ENCODE data around the gene PHF24.
"Not testable (repeated sequence)": the region's sequence is repeated elsewhere in the genome, so short reads cannot be mapped to it uniquely, and the experiment has no call there.

Gene PHF24

DNA sequence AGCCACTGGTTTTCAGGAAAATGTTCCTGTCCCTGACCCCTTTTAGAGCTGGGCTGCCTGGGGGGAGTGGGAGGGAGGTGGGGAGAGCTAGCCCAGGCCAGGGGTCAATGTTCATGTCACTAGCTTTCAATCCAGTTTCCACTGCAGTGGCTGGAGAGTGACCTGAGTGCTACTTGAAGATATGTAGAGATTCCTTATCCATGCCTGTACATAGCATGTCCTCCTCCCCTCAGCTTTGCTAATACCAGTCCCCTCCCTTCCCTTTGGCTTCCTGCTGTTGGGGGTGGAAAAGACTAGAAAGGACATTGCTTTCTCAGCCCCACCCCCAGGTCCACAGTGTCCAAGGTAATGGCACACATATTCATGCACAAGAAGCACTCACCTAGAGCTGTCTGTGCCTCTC is 39.3 kb downstream of the PHF24 start:
- DNase-seq = no peak
- Histone ChIP-seq H3K9me3 (ENCODE audit: control insufficient read depth, low read length) (no peaks in the 10 kb centered on the region), H3K27ac (ENCODE audit: insufficient read depth, low read length, poor library complexity, severe bottlenecking) (no peak overlapping the region), H3K27me3 (replicated peaks; ENCODE audit: control insufficient read depth, insufficient read depth, low read length, poor library complexity, severe bottlenecking) (no peaks in the 10 kb centered on the region), H3K4me3 (ENCODE audit: insufficient read depth, low read depth, low read length, poor library complexity, severe bottlenecking) (no peak overlapping the region), H3K36me3 (ENCODE audit: control insufficient read depth, insufficient read depth, low read length) (no peaks in the 10 kb centered on the region), H3K4me1 (ENCODE audit: control insufficient read depth, insufficient read depth, low read length, poor library complexity, severe bottlenecking) (no peaks in the 10 kb centered on the region)

DNA sequence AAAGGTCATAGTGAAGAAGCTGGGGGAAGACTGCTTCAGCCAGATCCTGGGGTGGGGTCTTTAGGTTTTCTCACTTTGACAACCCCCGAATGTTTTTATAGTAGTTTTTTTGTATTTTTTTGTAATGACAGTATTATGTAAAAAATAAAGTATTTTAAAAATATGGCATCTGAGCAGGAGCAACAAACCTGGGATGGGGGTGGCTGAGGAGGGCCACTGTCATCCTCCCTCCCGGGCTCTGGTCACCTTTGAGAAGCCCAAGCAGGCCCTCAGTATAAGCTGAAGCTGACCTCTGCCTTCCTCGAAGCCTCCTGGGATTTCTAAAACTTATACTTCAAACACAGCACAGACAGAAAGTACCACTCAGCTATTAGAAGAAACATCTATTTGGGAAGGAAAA is 40.2 kb downstream of the PHF24 start:
- H3K27me3 ChIP-seq (replicated peaks; ENCODE audit: control insufficient read depth, insufficient read depth, low read length, poor library complexity, severe bottlenecking) = no peaks in the 10 kb centered on the region
- H3K27ac ChIP-seq (ENCODE audit: insufficient read depth, low read length, poor library complexity, severe bottlenecking) = no peak overlapping the region
- no peak overlapping the region for H3K4me3 ChIP-seq (ENCODE audit: insufficient read depth, low read depth, low read length, poor library complexity, severe bottlenecking)
- no peaks in the 10 kb centered on the region for H3K4me1 ChIP-seq (ENCODE audit: control insufficient read depth, insufficient read depth, low read length, poor library complexity, severe bottlenecking)
- H3K36me3 ChIP-seq (ENCODE audit: control insufficient read depth, insufficient read depth, low read length) = no peaks in the 10 kb centered on the region
- DNase-seq = no peak
- no peaks in the 10 kb centered on the region for H3K9me3 ChIP-seq (ENCODE audit: control insufficient read depth, low read length)

DNA sequence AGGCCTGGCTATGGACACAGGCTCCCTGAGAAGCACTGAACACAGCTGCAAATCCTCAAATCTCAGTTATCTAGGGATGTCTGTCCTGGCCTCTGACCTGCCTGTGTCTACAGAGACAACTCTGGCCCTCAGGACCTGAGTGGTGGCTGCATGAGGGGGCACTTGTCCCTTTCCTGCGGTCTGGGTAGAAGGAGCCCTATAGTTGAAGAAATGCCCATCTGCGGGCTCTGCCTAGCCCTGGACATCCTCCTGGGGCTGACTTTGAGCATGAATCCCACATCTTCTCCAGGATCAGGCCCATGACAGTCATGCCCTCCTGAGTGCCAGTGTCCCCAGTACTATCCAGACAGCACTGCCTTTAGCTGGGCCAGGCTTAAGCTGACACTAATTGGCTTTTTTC is 41.5 kb downstream of the PHF24 start:
- Histone ChIP-seq H3K27me3 (replicated peaks; ENCODE audit: control insufficient read depth, insufficient read depth, low read length, poor library complexity, severe bottlenecking) (no peaks in the 10 kb centered on the region), H3K27ac (ENCODE audit: insufficient read depth, low read length, poor library complexity, severe bottlenecking) (no peak overlapping the region), H3K4me1 (ENCODE audit: control insufficient read depth, insufficient read depth, low read length, poor library complexity, severe bottlenecking) (no peaks in the 10 kb centered on the region), H3K36me3 (ENCODE audit: control insufficient read depth, insufficient read depth, low read length) (no peaks in the 10 kb centered on the region), H3K4me3 (ENCODE audit: insufficient read depth, low read depth, low read length, poor library complexity, severe bottlenecking) (no peak overlapping the region), H3K9me3 (ENCODE audit: control insufficient read depth, low read length) (no peaks in the 10 kb centered on the region)
- no peak for DNase-seq

DNA sequence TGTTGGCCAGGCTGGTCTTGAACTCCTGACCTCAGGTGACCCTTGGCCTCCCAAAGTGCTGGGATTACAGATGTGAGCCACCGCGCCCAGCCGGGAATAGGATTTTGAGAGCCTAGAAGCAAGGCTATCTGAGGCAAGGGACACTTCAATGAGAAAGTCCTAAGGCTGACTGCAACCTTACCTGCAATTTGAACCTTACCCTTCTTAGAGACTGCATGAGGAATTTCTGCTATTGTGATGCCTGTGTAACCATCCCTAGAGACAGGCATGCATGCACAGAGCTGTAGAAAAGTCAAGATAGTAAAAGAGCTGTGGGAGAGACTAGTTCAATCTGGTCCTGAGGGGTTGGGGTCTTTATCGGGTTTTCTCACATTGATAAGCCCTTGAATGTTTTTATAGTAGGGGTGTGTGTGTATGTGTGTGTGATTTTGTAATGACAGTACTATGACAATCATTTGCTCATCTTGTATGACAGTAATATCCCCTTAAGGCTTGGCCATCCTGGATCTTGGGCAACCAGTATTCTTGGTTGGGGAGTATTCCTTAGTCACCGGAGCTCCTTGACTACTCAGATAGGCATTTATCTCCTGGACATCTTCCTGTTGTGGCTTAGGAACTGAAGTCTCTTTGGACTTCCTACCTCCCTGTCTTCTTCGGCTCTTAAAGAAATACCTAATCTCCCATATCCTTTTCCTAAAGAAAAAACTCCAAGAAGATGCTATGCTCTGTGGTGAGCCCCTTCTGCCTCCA is 42.6 kb downstream of the PHF24 start:
- Histone ChIP-seq H3K9me3 (ENCODE audit: control insufficient read depth, low read length) (no peaks in the 10 kb centered on the region), H3K36me3 (ENCODE audit: control insufficient read depth, insufficient read depth, low read length) (no peaks in the 10 kb centered on the region), H3K4me1 (ENCODE audit: control insufficient read depth, insufficient read depth, low read length, poor library complexity, severe bottlenecking) (no peaks in the 10 kb centered on the region), H3K27me3 (replicated peaks; ENCODE audit: control insufficient read depth, insufficient read depth, low read length, poor library complexity, severe bottlenecking) (no peaks in the 10 kb centered on the region), H3K4me3 (ENCODE audit: insufficient read depth, low read depth, low read length, poor library complexity, severe bottlenecking) (no peak overlapping the region), H3K27ac (ENCODE audit: insufficient read depth, low read length, poor library complexity, severe bottlenecking) (no peak overlapping the region)
- DNase-seq = no peak

DNA sequence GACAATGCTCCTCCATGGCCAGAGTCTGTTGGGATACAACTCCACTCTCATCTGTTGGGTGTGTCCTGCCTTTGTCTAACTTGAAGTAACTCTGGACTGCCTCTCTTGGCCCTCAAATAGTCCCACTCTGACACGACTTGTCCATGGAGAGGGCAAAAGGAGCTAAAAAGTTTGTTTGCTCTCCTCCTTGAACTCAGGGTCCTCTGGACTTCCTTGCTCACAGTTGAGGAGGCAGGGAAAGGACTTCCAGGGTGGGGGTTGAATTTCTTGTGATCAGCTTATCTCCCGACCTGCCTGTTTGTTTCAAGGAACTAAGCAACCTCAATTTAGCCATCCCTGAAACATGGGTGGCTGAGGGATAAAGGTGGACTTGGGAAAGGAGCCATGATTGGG is 43.2 kb downstream of the PHF24 start:
- Histone ChIP-seq H3K4me3 (ENCODE audit: insufficient read depth, low read depth, low read length, poor library complexity, severe bottlenecking) (no peak overlapping the region), H3K27me3 (replicated peaks; ENCODE audit: control insufficient read depth, insufficient read depth, low read length, poor library complexity, severe bottlenecking) (no peaks in the 10 kb centered on the region), H3K9me3 (ENCODE audit: control insufficient read depth, low read length) (no peaks in the 10 kb centered on the region), H3K36me3 (ENCODE audit: control insufficient read depth, insufficient read depth, low read length) (no peaks in the 10 kb centered on the region), H3K4me1 (ENCODE audit: control insufficient read depth, insufficient read depth, low read length, poor library complexity, severe bottlenecking) (no peaks in the 10 kb centered on the region), H3K27ac (ENCODE audit: insufficient read depth, low read length, poor library complexity, severe bottlenecking) (no peak overlapping the region)
- no peak for DNase-seq

DNA sequence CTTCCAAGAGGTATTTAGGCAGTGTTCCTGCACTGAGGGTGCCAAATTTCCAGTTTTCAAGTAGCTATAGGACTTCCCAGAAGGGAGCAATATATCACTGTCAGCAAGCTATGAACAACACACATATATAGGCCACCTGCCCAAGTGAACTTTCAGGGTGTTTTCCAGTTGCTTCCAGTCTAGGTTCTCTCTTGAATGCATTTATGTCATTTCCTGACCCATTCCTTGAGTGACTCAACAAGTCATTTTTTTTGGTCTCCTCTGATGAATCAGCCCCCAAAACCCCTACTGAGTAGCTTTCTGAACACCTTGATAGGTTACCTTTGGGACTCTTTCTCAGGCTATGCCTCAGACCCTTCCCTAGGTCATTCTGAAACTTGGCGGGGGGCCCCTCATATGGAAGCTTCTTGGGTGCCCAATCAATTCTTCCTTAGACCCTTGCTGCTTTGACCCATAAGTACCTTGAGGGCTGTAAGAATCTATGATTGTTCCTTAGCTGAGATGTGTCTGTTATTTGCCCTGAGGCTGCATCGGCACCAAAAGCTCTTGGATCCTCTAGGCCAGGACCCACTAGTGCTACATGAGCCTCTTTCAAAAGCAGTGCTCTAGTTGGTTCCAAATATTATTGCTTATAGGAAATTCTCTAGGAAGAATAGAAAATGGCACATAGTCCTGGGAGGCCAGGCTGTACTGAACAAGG is 43.9 kb downstream of the PHF24 start:
- Histone ChIP-seq H3K4me3 (ENCODE audit: insufficient read depth, low read depth, low read length, poor library complexity, severe bottlenecking) (no peak overlapping the region), H3K4me1 (ENCODE audit: control insufficient read depth, insufficient read depth, low read length, poor library complexity, severe bottlenecking) (no peaks in the 10 kb centered on the region), H3K9me3 (ENCODE audit: control insufficient read depth, low read length) (no peaks in the 10 kb centered on the region), H3K36me3 (ENCODE audit: control insufficient read depth, insufficient read depth, low read length) (no peaks in the 10 kb centered on the region), H3K27ac (ENCODE audit: insufficient read depth, low read length, poor library complexity, severe bottlenecking) (no peak overlapping the region), H3K27me3 (replicated peaks; ENCODE audit: control insufficient read depth, insufficient read depth, low read length, poor library complexity, severe bottlenecking) (no peaks in the 10 kb centered on the region)
- DNase-seq = no peak

DNA sequence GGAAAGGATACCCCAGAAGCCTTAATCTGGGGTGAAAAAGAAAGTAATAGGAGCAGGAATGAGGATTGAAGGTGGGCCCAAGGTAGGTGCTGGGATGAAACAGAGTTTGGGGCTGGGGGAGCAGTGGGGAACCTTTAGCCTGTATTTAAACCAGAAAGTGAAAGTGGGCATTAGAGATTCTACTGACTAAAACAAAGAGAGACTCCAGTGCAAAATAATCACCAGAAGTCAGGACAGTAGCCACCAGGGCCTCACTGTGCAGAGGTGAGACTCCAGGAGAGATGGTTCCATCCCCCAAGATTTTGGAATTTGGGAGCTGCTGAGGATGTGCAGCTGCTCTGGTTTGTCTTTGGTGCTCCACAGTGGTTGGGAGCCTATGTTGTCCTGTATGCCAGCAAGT is 44.5 kb downstream of the PHF24 start:
- Histone ChIP-seq H3K36me3 (ENCODE audit: control insufficient read depth, insufficient read depth, low read length) (no peaks in the 10 kb centered on the region), H3K27me3 (replicated peaks; ENCODE audit: control insufficient read depth, insufficient read depth, low read length, poor library complexity, severe bottlenecking) (no peaks in the 10 kb centered on the region), H3K9me3 (ENCODE audit: control insufficient read depth, low read length) (no peaks in the 10 kb centered on the region), H3K4me3 (ENCODE audit: insufficient read depth, low read depth, low read length, poor library complexity, severe bottlenecking) (no peak overlapping the region), H3K4me1 (ENCODE audit: control insufficient read depth, insufficient read depth, low read length, poor library complexity, severe bottlenecking) (no peaks in the 10 kb centered on the region), H3K27ac (ENCODE audit: insufficient read depth, low read length, poor library complexity, severe bottlenecking) (no peak overlapping the region)
- DNase-seq = no peak

DNA sequence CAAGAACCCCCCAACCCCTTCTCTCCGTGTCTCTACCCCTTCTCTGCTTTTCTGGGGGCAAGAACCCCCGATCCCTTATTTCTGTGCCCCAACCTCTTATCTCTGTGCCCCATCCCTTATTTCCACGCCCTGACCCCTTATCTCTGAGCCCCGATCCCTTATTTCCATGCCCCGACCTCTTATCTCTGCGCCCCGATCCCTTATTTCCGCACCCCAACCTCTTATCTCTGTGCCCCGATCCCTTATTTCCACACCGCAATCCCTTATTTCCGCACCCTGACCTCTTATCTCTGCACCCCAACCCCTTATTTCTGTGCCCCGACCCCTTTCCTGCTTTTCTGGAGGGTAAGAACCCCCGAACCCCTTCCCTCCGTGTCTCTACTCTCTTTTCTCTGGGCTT is 46.2 kb downstream of the PHF24 start:
- H3K4me1 ChIP-seq (ENCODE audit: control insufficient read depth, insufficient read depth, low read length, poor library complexity, severe bottlenecking); H3K27me3 ChIP-seq (replicated peaks; ENCODE audit: control insufficient read depth, insufficient read depth, low read length, poor library complexity, severe bottlenecking); H3K9me3 ChIP-seq (ENCODE audit: control insufficient read depth, low read length); H3K36me3 ChIP-seq (ENCODE audit: control insufficient read depth, insufficient read depth, low read length); H3K27ac ChIP-seq (ENCODE audit: insufficient read depth, low read length, poor library complexity, severe bottlenecking); DNase-seq; H3K4me3 ChIP-seq (ENCODE audit: insufficient read depth, low read depth, low read length, poor library complexity, severe bottlenecking): not testable (repeated sequence)

DNA sequence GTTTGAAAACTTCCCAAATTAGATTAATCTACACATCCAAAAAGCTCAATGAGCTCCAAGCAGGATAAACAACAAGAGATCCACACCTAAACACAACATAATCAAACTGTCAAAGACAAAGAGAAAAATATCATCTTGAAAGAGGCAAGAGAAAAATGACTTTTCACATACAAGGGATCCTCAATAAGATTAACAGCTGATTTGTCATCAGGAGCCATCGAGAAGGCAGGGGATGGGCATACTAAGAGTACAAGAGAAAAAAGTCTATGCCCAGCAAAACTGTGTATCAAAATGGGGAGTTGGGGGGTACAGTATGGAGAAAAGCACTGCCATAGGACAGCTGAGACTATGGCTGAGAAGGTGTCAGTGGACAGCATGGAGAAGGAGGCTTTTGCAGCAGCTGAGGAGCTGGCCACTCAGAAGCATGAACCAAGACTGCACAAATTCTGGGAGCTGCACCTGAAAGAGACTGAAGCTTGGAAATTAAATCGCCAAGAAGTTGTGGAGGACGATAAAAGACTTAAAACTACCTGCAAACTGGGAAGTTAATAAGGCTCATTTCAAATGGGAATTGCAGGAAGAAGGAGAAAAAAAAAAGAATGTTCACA is 52.4 kb downstream of the PHF24 start:
- no peak overlapping the region for H3K4me3 ChIP-seq (ENCODE audit: insufficient read depth, low read depth, low read length, poor library complexity, severe bottlenecking)
- H3K36me3 ChIP-seq (ENCODE audit: control insufficient read depth, insufficient read depth, low read length) = no peaks in the 10 kb centered on the region
- peaks cover 5% of the 10 kb centered on the region for H3K9me3 ChIP-seq (ENCODE audit: control insufficient read depth, low read length)
- no peak for DNase-seq
- H3K27me3 ChIP-seq (replicated peaks; ENCODE audit: control insufficient read depth, insufficient read depth, low read length, poor library complexity, severe bottlenecking) = no peaks in the 10 kb centered on the region
- H3K4me1 ChIP-seq (ENCODE audit: control insufficient read depth, insufficient read depth, low read length, poor library complexity, severe bottlenecking) = no peaks in the 10 kb centered on the region
- no peak overlapping the region for H3K27ac ChIP-seq (ENCODE audit: insufficient read depth, low read length, poor library complexity, severe bottlenecking)

DNA sequence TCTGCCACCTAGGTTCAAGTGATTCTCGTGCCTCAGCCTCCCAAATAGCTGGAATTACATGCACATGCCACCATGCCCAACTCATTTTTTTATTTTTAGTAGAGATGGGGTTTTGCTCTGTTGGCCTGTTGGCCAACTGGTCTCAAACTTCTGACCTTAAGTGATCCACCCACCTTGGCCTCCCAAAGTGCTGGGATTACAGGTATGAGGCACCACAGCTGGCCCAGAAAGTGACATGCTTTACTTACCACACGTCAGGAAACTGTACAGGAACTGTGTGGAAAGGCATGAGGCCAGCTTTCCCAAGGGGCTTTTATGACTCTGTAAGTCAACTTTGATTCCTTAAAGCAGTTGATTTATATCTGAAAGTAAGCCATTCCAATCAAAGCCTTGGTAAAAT is 56.4 kb downstream of the PHF24 start:
- Histone ChIP-seq H3K9me3 (ENCODE audit: control insufficient read depth, low read length) (peaks cover 5% of the 10 kb centered on the region), H3K27me3 (replicated peaks; ENCODE audit: control insufficient read depth, insufficient read depth, low read length, poor library complexity, severe bottlenecking) (no peaks in the 10 kb centered on the region), H3K36me3 (ENCODE audit: control insufficient read depth, insufficient read depth, low read length) (no peaks in the 10 kb centered on the region), H3K4me1 (ENCODE audit: control insufficient read depth, insufficient read depth, low read length, poor library complexity, severe bottlenecking) (no peaks in the 10 kb centered on the region), H3K27ac (ENCODE audit: insufficient read depth, low read length, poor library complexity, severe bottlenecking) (no peak overlapping the region), H3K4me3 (ENCODE audit: insufficient read depth, low read depth, low read length, poor library complexity, severe bottlenecking) (no peak overlapping the region)
- no peak for DNase-seq

All from effector memory CD4-positive, alpha-beta T cell (primary cell).